GM12878 (cell line): Measurements from ENCODE around the gene MYO18B. TPM values are rescaled to one million over a fixed set of nuclear protein-coding genes. Genes with fewer than 3 reads are reported as not detected.

ENCODE experiments used
- ATAC-seq: fragments of 200-7000 bp; cut with Tn5 transposase; 3 replicates; pipeline ENCODE4 v1.9.1; 2020; ENCODE audit warnings: mild to moderate bottlenecking, moderate library complexity
- BruUV-seq: library from RNA; stranded (reverse); fragments of 400-500 nt; replicated peaks from 2 replicates; lab custom pipeline; 2021; lab: Mats Ljungman, UMichigan
- CTCF ChIA-PET: fragments of 300-600 bp; sonication (Branson Sonifier 250); formaldehyde crosslinking; extraction: SDS; loops from one replicate; lab custom pipeline; 2021; ENCODE audit warnings: inconsistent platforms; lab: Yijun Ruan, JAX
- POLR2A ChIA-PET: fragments of 350-600 bp; formaldehyde crosslinking; extraction: SDS; loops from one replicate; lab custom pipeline; 2021; ENCODE audit warnings: inconsistent platforms; lab: Charles Lee
- RAD21 ChIA-PET: fragments of 300-600 bp; sonication (Branson Sonifier 250); formaldehyde crosslinking; loops from one replicate; lab custom pipeline; 2023; ENCODE audit warnings: antibody characterized with exemption; ENCODE audit not compliant: unreplicated experiment; lab: Charles Lee
- SMC1A ChIA-PET: fragments of 300-600 bp; sonication (Branson Sonifier 250); formaldehyde crosslinking; loops from one replicate; lab custom pipeline; 2023; ENCODE audit not compliant: unreplicated experiment, uncharacterized antibody; lab: Charles Lee
- DNase-seq: peaks from one replicate; pipeline ENCODE4 v3.0.0-alpha.2; 2011; ENCODE audit warnings: low read depth, low spot score
- FAIRE-seq: peaks from 3 replicates; lab custom pipeline; 2011; peaks lifted over from hg19 to GRCh38; lab: Jason Lieb, UNC
- H2AFZ ChIP-seq: 2 replicates; pipeline ENCODE4 v1.6.0; 2011; ENCODE audit warnings: low read depth, low read length, control low read depth; ENCODE audit not compliant: control insufficient read depth
- H3K27ac ChIP-seq: 2 replicates; pipeline ENCODE4 v1.5.1; 2011; ENCODE audit warnings: control low read depth; ENCODE audit not compliant: control insufficient read depth, insufficient read depth
- H3K27me3 ChIP-seq, 2 experiments: replicated peaks in 1 of 2; 2 replicates each; pipeline versions ENCODE4 v1.6.0 to v1.6.1; 2011; ENCODE audit warnings: low read length in 1 of 2; ENCODE audit not compliant: control insufficient read depth in 2 of 2, insufficient read depth in 2 of 2
- H3K36me3 ChIP-seq, 2 experiments: 2 replicates each; pipeline ENCODE4 v1.5.1; 2011; ENCODE audit warnings: low read length in 1 of 2; ENCODE audit not compliant: control insufficient read depth in 2 of 2, insufficient read depth in 2 of 2
- H3K4me1 ChIP-seq: 2 replicates; pipeline ENCODE4 v1.6.1; 2011; ENCODE audit warnings: mild to moderate bottlenecking, low read length, moderate library complexity, mixed read lengths; ENCODE audit not compliant: control insufficient read depth, insufficient read depth
- H3K4me2 ChIP-seq: 2 replicates; pipeline ENCODE4 v1.6.0; 2011; ENCODE audit warnings: control low read depth; ENCODE audit not compliant: control insufficient read depth, insufficient read depth
- H3K4me3 ChIP-seq: fragments of 200-600 bp; sonication (generic); 2 replicates; pipeline ENCODE4 v1.5.1; 2016
- H3K79me2 ChIP-seq: 2 replicates; pipeline ENCODE4 v1.6.0; 2011; ENCODE audit warnings: low read length; ENCODE audit not compliant: control insufficient read depth, insufficient read depth
- H3K9ac ChIP-seq: 2 replicates; pipeline ENCODE4 v1.8.0; 2011; ENCODE audit warnings: low read length, control low read depth, mixed read lengths; ENCODE audit not compliant: control insufficient read depth, insufficient read depth
- H3K9me3 ChIP-seq: replicated peaks from 3 replicates; pipeline ENCODE4 v1.5.1; 2011; ENCODE audit warnings: mild to moderate bottlenecking, low read length; ENCODE audit not compliant: control insufficient read depth, insufficient read depth
- H4K20me1 ChIP-seq: 2 replicates; pipeline ENCODE4 v1.6.0; 2011; ENCODE audit not compliant: control insufficient read depth, insufficient read depth
- PKNOX1 ChIP-seq: fragments of 450-650 bp; IDR thresholded peaks from 2 replicates; pipeline ENCODE4 v1.6.1; 2016; ENCODE audit warnings: mild to moderate bottlenecking
- SIX5 ChIP-seq: IDR thresholded peaks from 2 replicates; pipeline ENCODE4 v1.6.1; 2011; ENCODE audit warnings: mild to moderate bottlenecking, low read depth, low read length, moderate library complexity; ENCODE audit not compliant: severe bottlenecking
- SMAD5 ChIP-seq: IDR thresholded peaks from 2 replicates; pipeline ENCODE4 v1.6.1; 2016; ENCODE audit warnings: antibody characterized with exemption, low read depth
- YBX1 ChIP-seq: fragments of 450-650 bp; IDR thresholded peaks from 2 replicates; pipeline ENCODE4 v1.6.1; 2016; ENCODE audit warnings: antibody characterized with exemption
- YY1 ChIP-seq: IDR thresholded peaks from 2 replicates; pipeline ENCODE4 v1.6.1; 2011; ENCODE audit warnings: low read depth, mild to moderate bottlenecking, low read length
- ZNF217 ChIP-seq: fragments of 450-650 bp; IDR thresholded peaks from 2 replicates; pipeline ENCODE4 v1.6.1; 2017; ENCODE audit warnings: antibody characterized with exemption, mild to moderate bottlenecking
- ZNF274 ChIP-seq: IDR thresholded peaks from one replicate; pipeline ENCODE4 v1.8.0; 2011; ENCODE audit not compliant: insufficient read length, insufficient read depth
- WGBS: methylation state at CpG from one replicate; pipeline ENCODE4 v1.1.6; 2016; ENCODE audit warnings: low lambda C conversion rate; ENCODE audit not compliant: insufficient replicate concordance, insufficient coverage; ENCODE audit errors: missing lambda C conversion rate; 5-methylcytosine and 5-hydroxymethylcytosine counted together
- in situ Hi-C: fragments of 300-500 bp; cut with MboI; formaldehyde crosslinking; loops from 9 replicates; pipeline ENCODE4 v1.14.3; 2018; ENCODE audit warnings: mixed read lengths
- intact Hi-C: fragments of 100-400 bp; cut with micrococcal nuclease; formaldehyde crosslinking; loops from one replicate; pipeline ENCODE4 v1.14.2; 2022; ENCODE audit not compliant: unreplicated experiment
- polyA plus RNA-seq, 11 experiments: library from polyadenylated mRNA; depleted of rRNA in 4 of 11; unstranded in 6 of 11; stranded (reverse) in 5 of 11; fragments of >200 nt; fragmentation: Nextera tagmentation in 4 of 11; fragmentation: Illumina TruSeq in 1 of 11; extraction: Ambion mirVana in 4 of 11; extraction: Trizol in 1 of 11; gene quantifications; 1 replicate in 1 of 11; 2 replicates in 10 of 11; pipeline versions ENCODE4 v1.2.1 to v1.2.3, GENCODE V29; 2011 to 2016; ENCODE audit warnings: inconsistent platforms in 2 of 11, missing spikeins in 2 of 11, low read depth in 1 of 11
- total RNA-seq, 4 experiments: library from RNA; depleted of rRNA in 3 of 4; stranded (reverse); fragments of >200 nt in 3 of 4; fragmentation: Illumina TruSeq in 1 of 4; extraction: Trizol in 1 of 4; gene quantifications; 2 replicates each; pipeline versions ENCODE4 v1.2.1 to v1.2.3, GENCODE V29; 2013 to 2021
- TF ChIP-seq, protein P1 (sequence below): fragments of 450-650 bp; IDR thresholded peaks from 2 replicates; pipeline ENCODE4 v1.6.1; 2018; ENCODE audit warnings: mild to moderate bottlenecking, low read depth, moderate library complexity; ENCODE audit not compliant: partially characterized antibody

The MYO18B gene
- total and polyA plus RNA-seq, 10 of the 15 experiments (the other 5 are each of a cell fraction or from before 2014, with no cell fraction given): 0.05 to 2.1 (median 0.51) TPM; not detected in 1

- H3K4me3 ChIP-seq: no peak overlapping the region
- no peak for FAIRE-seq
- 1% methylated on average over 4 of the region's 4 CpGs for WGBS
- ChIA-PET RAD21 (no interaction called here), POLR2A (no interaction called here), SMC1A (interaction anchor here (0.7 to 1.0 kb wide), 2 partner anchors 15 to 29 kb away, joined by 3 read pairs; no protein-coding TSS in a partner anchor)
- in situ Hi-C loops: no loop called here
- ATAC-seq: no peak
- intact Hi-C loops: no loop called here
- no peaks in the 10 kb centered on the region for H3K79me2 ChIP-seq
- H3K9ac ChIP-seq: no peak overlapping the region
- no peaks in the 10 kb centered on the region for H4K20me1 ChIP-seq
- no peak for DNase-seq
- no TSS peak for BruUV-seq
- H3K27me3 ChIP-seq: peaks cover 0 to 1% of the 10 kb centered on the region in 2 experiments; a peak in 3 of 4 replicates
- H3K27ac ChIP-seq: no peak overlapping the region
- no peak overlapping the region for H2AFZ ChIP-seq
- no peaks in the 10 kb centered on the region for H3K4me1 ChIP-seq
- TF ChIP-seq ZNF274 (no peak), SIX5 (no peak), YY1 (no peak), ZNF217 (no peak), YBX1 (no peak), SMAD5 (no peak)
- TF ChIP-seq, all 136 proteins: peak for 0
- Histone ChIP-seq H3K36me3 (no peaks in the 10 kb centered on the region), H3K9me3 (no peaks in the 10 kb centered on the region), H3K4me2 (no peak overlapping the region)
- CTCF ChIA-PET: interaction anchor here (1.1 to 1.7 kb wide), 2 partner anchors 16 to 405 kb away, joined by 3 to 8 read pairs; no protein-coding TSS in a partner anchor
These were observed 177.5 kb downstream of the MYO18B start for GRCh38 chr22:25919452-25919851.

DNA sequence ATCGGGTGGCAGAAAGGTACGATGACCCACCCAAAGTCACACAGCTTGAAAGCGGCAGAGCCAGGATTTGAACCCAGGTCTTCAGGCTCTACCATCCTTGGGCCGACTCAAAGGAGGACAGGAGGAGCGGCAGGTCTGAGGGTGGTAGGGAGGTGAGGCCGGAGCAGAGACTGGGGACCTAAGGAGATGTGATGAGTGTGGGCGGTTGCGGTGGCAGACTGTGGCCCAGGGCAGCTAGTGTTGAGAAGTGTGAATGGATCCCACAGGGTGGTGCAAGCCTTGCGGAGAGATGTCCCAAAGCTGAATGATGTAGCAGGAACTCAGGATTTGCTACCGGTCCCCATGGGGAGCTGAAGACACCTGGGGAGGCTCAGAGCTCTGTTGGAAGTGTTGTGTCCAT lies 180.2 kb downstream of the MYO18B start:
- Histone ChIP-seq H4K20me1 (no peaks in the 10 kb centered on the region), H3K27ac (no peak overlapping the region), H3K79me2 (no peaks in the 10 kb centered on the region), H3K4me2 (no peak overlapping the region), H3K9ac (no peak overlapping the region), H3K4me1 (no peaks in the 10 kb centered on the region), H2AFZ (no peak overlapping the region), H3K9me3 (no peaks in the 10 kb centered on the region; the same call in 2 of the 3 replicates), H3K4me3 (no peak overlapping the region), H3K27me3 (peaks cover 0 to 1% of the 10 kb centered on the region in 2 experiments; a peak in 2 of 4 replicates), H3K36me3 (no peaks in the 10 kb centered on the region)
- ChIA-PET SMC1A (no interaction called here), CTCF (no interaction called here), POLR2A (no interaction called here), RAD21 (no interaction called here)
- intact Hi-C loops: no loop called here
- no peak for DNase-seq
- ATAC-seq: no peak
- in situ Hi-C loops: no loop called here
- 54% methylated on average over 10 of the region's 10 CpGs for WGBS
- no peak for FAIRE-seq
- no TSS peak for BruUV-seq
- no peak for TF ChIP-seq PKNOX1
- TF ChIP-seq, protein P1, sequence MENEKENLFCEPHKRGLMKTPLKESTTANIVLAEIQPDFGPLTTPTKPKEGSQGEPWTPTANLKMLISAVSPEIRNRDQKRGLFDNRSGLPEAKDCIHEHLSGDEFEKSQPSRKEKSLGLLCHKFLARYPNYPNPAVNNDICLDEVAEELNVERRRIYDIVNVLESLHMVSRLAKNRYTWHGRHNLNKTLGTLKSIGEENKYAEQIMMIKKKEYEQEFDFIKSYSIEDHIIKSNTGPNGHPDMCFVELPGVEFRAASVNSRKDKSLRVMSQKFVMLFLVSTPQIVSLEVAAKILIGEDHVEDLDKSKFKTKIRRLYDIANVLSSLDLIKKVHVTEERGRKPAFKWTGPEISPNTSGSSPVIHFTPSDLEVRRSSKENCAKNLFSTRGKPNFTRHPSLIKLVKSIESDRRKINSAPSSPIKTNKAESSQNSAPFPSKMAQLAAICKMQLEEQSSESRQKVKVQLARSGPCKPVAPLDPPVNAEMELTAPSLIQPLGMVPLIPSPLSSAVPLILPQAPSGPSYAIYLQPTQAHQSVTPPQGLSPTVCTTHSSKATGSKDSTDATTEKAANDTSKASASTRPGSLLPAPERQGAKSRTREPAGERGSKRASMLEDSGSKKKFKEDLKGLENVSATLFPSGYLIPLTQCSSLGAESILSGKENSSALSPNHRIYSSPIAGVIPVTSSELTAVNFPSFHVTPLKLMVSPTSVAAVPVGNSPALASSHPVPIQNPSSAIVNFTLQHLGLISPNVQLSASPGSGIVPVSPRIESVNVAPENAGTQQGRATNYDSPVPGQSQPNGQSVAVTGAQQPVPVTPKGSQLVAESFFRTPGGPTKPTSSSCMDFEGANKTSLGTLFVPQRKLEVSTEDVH: no peak
- no peak for TF ChIP-seq SIX5
